ENCODE data around the gene TBC1D8.

TBC1D8 gene

DNA sequence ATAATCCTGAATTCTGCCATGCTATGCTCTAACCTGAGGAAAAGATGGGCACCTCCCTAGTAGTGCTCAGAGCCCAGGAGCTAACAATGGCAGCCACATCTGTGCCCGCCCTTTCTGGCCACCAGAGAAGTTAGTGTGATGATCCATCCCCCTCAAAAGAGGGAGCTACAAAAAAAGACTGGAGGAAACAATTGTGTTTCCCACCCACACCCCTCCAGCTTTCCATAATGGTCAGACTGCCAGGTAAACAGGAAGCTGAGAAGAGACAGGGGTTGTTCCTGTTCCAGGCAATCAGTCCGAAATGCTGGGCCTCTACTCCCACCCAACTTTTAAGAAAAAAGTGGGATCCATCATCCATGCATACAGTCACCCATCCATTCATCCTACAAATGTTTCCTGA, 3.2 kb downstream of the TBC1D8 start:
- TF ChIP-seq, protein P1, sequence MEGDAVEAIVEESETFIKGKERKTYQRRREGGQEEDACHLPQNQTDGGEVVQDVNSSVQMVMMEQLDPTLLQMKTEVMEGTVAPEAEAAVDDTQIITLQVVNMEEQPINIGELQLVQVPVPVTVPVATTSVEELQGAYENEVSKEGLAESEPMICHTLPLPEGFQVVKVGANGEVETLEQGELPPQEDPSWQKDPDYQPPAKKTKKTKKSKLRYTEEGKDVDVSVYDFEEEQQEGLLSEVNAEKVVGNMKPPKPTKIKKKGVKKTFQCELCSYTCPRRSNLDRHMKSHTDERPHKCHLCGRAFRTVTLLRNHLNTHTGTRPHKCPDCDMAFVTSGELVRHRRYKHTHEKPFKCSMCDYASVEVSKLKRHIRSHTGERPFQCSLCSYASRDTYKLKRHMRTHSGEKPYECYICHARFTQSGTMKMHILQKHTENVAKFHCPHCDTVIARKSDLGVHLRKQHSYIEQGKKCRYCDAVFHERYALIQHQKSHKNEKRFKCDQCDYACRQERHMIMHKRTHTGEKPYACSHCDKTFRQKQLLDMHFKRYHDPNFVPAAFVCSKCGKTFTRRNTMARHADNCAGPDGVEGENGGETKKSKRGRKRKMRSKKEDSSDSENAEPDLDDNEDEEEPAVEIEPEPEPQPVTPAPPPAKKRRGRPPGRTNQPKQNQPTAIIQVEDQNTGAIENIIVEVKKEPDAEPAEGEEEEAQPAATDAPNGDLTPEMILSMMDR (IDR thresholded peaks at IDR 0.05; ENCODE audit: control insufficient read depth, extremely low read depth, insufficient read depth): no peak
- no peak overlapping the region for H3K4me3 ChIP-seq (ENCODE audit: low read depth, low read length)
- no peak for DNase-seq (ENCODE audit: low read depth)

DNA sequence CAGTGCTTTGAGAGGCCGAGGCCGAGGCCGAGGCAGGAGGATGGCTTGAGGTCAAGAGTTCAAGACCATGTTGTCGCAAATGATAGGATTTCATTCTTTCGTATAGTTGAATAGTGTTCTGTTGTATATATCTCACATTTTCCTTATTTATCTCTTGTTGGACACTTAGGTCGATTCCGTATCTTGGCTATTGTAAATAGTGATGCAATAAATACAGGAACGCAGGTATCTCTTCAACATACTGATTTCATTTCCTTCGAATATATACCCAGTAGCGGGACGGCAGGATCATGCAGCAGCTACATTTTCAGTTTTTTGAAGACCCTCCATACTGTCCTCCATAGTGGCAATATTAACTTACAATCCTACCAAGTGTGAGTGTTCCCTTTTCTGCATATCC, 4.1 kb downstream of the TBC1D8 start:
- TF ChIP-seq, protein P1 (IDR thresholded peaks at IDR 0.05; ENCODE audit: control insufficient read depth, extremely low read depth, insufficient read depth): no peak

GRCh38 chr2:101146535-101146934, 4.6 kb downstream of the TBC1D8 start:
- DNase-seq (ENCODE audit: low read depth): no peak
- H3K4me3 ChIP-seq (ENCODE audit: low read depth, low read length): no peak overlapping the region
- TF ChIP-seq, protein P1 (IDR thresholded peaks at IDR 0.05; ENCODE audit: control insufficient read depth, extremely low read depth, insufficient read depth): no peak

More for the DNA sequence above, 4.1 kb downstream of the TBC1D8 start:
- DNase-seq (ENCODE audit: low read depth): no peak
- no peak overlapping the region for H3K4me3 ChIP-seq (ENCODE audit: low read depth, low read length)

DNA sequence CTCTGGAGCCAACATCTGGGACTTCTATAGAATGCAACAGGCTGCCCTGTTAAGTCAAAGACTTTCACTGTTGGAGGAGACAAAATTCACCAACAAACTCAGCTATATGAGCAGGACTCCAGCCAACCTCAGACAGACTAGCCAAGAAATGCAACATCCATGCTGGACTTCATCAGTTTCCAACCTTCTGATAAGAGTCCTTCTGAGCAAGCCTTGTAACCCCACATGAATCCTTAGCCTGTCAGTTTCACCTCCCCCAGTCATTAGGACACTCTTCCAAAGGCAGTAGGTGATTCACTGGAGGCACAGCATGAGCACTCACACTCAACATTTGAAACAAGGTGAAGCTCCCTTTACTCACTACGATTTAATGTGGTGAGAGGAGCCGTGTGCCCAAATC, 5.8 kb downstream of the TBC1D8 start:
- no peak overlapping the region for H3K4me3 ChIP-seq (ENCODE audit: low read depth, low read length)
- DNase-seq (ENCODE audit: low read depth): no peak
- TF ChIP-seq, protein P1 (IDR thresholded peaks at IDR 0.05; ENCODE audit: control insufficient read depth, extremely low read depth, insufficient read depth): no peak

GRCh38 chr2:101142163-101142562, 9.0 kb downstream of the TBC1D8 start:
- TF ChIP-seq, protein P1 (IDR thresholded peaks at IDR 0.05; ENCODE audit: control insufficient read depth, extremely low read depth, insufficient read depth): no peak
- no peak for DNase-seq (ENCODE audit: low read depth)
- no peak overlapping the region for H3K4me3 ChIP-seq (ENCODE audit: low read depth, low read length)

DNA sequence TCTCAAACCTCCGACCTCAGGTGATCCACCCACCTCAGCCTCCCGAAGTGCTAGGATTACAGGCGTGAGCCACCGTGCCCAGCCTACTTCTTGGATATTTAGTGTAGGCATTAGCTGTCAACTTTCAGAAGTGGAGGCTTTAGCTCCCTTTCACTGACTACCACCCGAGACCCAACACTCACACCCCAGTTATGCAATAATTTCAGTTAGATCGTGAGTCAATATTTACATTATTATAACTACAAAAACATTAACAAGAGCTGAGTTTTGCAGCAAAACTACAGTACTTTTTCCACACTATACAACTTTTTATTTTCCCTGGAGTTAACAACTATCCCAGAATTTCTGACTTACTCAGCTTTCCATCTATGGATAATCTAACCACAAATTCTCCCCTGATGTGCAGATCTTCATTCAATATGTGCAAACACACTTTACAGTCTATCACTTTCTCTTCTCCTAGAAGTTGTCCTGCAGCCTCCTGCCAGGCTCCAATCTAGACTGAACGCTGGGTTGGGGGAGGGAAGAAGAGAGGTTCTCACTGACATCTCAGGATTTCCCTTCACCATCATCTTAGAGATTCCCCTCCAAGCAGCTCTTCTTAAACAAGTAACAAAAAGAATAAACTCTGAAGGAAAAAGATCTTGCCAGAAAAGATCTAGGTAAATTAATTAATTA, 10.1 kb downstream of the TBC1D8 start:
- DNase-seq (ENCODE audit: low read depth): no peak
- TF ChIP-seq, protein P1 (IDR thresholded peaks at IDR 0.05; ENCODE audit: control insufficient read depth, extremely low read depth, insufficient read depth): no peak
- H3K4me3 ChIP-seq (ENCODE audit: low read depth, low read length): no peak overlapping the region

DNA sequence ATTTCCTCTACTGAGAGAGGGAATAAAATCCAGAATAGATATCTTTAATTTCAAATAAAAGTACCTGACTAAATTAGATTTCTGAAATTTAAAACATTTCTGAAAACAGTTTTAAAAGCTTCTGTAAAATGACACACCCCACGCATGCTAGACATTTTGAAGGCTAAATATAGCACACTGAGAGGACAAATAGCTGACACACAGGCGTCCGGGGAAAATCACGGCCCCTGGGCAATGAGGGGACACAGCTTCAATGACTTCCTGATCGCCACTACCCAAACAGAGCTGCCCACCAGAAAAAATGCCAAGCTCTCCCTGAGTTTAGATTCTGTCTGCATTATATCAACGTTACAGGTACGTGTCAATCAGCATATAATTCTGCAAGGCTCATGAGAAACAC, 10.9 kb downstream of the TBC1D8 start:
- no peak for DNase-seq (ENCODE audit: low read depth)
- TF ChIP-seq, protein P1 (IDR thresholded peaks at IDR 0.05; ENCODE audit: control insufficient read depth, extremely low read depth, insufficient read depth): no peak
- no peak overlapping the region for H3K4me3 ChIP-seq (ENCODE audit: low read depth, low read length)

All from LNCaP clone FGC (cell line).